RCC 7860 (cell line): ENCODE measurements around the gene HOXA6.

Source experiments
- DNase-seq: peaks from one replicate; pipeline ENCODE4 v3.0.0-alpha.2; 2015; ENCODE audit warnings: low spot score
- FAIRE-seq: peaks from 2 replicates; lab custom pipeline; 2012; peaks lifted over from hg19 to GRCh38; lab: Jason Lieb, UNC

Gene HOXA6

DNA sequence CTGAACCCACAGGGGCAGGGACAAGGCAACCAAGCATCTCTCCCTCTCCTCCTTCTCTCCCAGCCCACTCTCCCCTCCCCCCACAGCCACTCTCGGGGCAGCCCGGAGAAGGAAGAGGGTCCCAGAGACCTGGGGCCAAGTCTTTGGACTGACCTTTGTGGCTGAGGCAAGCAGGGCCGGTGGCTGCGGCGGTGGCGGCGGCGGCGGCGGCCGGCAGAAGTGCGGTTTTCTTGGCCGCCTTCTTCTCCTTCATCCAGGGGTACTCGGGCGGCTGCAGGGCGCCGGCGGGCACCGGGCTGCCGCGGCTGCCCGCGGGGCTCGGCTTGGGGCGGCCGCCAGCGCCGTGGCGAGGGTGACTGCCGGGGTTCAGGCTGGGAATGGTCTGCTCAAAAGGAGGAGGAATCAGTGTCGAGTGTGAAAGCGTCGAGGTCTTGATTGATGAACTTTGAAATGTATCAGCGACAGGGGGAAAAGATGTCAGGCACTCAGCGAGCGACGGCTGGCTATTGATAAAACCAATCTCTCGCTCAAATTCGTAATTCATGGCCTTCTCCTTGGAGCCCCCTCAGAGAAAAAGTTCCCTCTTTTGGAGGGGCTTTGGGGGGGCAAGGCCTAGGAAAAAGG is 45.5 kb downstream of the HOXA6 start:
- DNase-seq (peak; percentile 30), FAIRE-seq (no peak)

GRCh38 chr7:27101171-27101956 is 46.2 kb downstream of the HOXA6 start:
- DNase-seq (peak; percentile 66), FAIRE-seq (peak; percentile 69)

GRCh38 chr7:27100694-27101170 is 46.8 kb downstream of the HOXA6 start:
- DNase-seq, result peak; percentile 30
- no peak for FAIRE-seq

DNA sequence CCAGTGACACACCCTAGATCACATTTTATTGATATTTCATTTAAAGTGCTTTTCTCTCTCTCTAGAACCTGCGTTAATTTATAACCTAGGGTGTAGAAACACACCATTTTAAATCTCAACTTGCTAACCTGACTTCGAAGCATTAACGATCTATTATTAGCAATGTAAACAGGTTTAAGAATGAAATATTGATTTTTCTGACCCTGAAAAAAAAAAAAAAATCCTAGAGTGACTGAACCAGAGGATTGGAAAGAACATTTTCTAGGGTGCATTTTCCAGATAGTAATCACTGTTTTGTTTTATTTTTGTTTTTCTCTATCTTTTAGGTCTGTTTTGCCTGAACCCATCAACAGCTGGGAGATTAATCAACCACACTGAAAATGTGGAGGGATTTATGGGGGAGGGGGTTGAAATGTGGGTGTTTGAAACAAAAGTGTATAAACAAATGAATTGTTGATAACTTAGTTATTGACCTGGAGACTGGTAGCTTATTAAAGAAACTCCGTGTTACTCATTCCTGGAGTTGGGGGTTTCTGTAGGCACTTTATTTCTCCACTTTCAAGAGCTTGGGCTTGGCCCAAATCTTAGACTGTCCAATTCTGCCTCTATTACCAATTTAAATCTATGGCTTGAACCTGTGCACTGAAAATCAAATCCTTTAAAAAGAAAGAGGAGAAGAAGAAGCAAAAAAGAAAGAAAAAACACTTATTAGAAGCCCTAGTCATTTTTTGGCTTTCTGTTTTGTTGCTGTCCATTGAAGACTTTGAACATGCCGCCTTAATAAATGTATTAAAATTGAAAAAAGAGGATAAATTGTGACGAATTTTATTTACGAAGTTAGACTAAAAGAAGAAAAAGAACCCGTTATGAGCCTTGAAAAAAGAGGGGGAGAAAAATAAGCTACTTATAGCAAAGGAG is 47.9 kb downstream of the HOXA6 start:
- DNase-seq (no peak), FAIRE-seq (peak; percentile 56)

- DNase-seq (peak; percentile 47), FAIRE-seq (no peak)
These were observed 48.8 kb downstream of the HOXA6 start for GRCh38 chr7:27098578-27099451.

DNA sequence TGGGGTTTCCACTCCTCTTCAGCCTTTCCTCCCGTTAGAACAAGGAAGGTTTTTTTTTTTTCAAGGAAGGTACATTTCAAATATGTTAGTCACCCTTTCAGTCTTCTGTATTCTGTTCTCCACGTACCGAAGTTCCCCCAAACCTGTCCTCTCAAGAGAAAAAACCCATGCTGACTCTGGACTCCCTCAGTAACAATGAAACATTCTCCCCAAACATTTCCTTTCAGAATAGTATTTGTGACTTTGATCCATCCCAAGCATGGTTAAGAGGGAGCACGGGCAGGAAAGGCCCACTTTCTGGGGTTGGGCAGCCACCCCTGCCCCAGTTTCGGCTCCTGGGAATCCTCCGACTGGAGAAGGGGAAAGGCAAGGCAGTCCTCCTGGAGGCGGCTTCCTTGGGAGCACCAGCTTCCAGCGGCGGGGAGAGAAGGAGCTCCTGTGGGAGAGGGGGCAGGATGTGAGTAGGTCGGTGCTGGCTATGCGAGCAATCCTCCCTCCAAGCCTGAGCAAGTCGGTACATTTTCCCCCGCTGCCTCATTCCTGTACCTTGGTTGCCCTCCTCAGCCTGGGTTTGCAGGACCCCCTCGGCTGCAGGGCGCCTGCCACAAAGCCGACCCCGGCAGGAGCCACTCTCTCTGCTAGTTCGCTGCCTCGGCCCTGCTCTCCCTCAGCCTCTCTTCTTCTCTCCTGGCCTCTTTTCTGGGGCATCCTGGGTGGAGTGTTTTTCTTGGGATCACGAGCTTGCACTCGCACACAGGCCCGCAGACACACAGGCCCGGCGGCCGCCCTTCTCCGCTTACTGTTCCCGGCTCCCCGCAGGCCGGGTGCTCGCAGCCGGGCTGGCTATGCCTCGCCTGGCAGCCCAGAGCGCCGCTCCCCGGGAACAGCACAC is 49.6 kb downstream of the HOXA6 start:
- DNase-seq (peak; percentile 56), FAIRE-seq (peak; percentile 73)

GRCh38 chr7:27096768-27097514 is 50.6 kb downstream of the HOXA6 start:
- peak; percentile 2 for FAIRE-seq
- DNase-seq, result peak; percentile 46

- FAIRE-seq (peak; percentile 27), DNase-seq (peak; percentile 95)
These were observed 51.4 kb downstream of the HOXA6 start, which contains the start of gene HOXA1 for GRCh38 chr7:27095897-27096767. TSS of gene HOXA1 (minus strand) at chr7:27096000. CDS start at chr7:27095912, 88 bp downstream.
